Nephron (organoid): Measurements from ENCODE around the gene NGB.

Source experiments
- H3K27ac Mint-ChIP-seq, 3 experiments: 2 replicates each; pipeline ENCODE4 v1.8.0; 2020; ENCODE audit warnings: mixed read lengths in 3 of 3, mild to moderate bottlenecking in 2 of 3, moderate library complexity in 1 of 3
- H3K27me3 Mint-ChIP-seq: 2 replicates; pipeline ENCODE4 v1.8.0; 2021; ENCODE audit warnings: low read depth, mild to moderate bottlenecking, moderate library complexity, mixed read lengths
- H3K36me3 Mint-ChIP-seq: 2 replicates; pipeline ENCODE4 v1.8.0; 2020; ENCODE audit warnings: low read depth, mixed read lengths
- H3K4me1 Mint-ChIP-seq: 2 replicates; pipeline ENCODE4 v1.8.0; 2020; ENCODE audit warnings: mixed read lengths
- H3K4me3 Mint-ChIP-seq, 3 experiments: 2 replicates each; pipeline ENCODE4 v1.8.0; 2020; ENCODE audit warnings: mild to moderate bottlenecking in 3 of 3, mixed read lengths in 3 of 3, moderate library complexity in 2 of 3
- H3K9me3 Mint-ChIP-seq: 2 replicates; pipeline ENCODE4 v1.8.0; 2020; ENCODE audit warnings: mixed read lengths
- TF ChIP-seq, protein P1 (sequence below), 3 experiments: fragments of 200-600 bp; sonication (generic); IDR thresholded peaks; one replicate each; pipeline ENCODE4 v1.5.0; 2021; ENCODE audit warnings: antibody characterized with exemption in 3 of 3; ENCODE audit not compliant: unreplicated experiment in 3 of 3

NGB gene

GRCh38 chr14:77302926-77303325, 31.9 kb upstream of the NGB start:
- Mint-ChIP-seq H3K4me3 (no peak overlapping the region), H3K4me1 (peaks cover 47% of the 10 kb centered on the region), H3K36me3 (peaks cover 28% of the 10 kb centered on the region), H3K9me3 (no peaks in the 10 kb centered on the region), H3K27me3 (no peaks in the 10 kb centered on the region), H3K27ac (no peak overlapping the region)
- TF ChIP-seq, protein P1, sequence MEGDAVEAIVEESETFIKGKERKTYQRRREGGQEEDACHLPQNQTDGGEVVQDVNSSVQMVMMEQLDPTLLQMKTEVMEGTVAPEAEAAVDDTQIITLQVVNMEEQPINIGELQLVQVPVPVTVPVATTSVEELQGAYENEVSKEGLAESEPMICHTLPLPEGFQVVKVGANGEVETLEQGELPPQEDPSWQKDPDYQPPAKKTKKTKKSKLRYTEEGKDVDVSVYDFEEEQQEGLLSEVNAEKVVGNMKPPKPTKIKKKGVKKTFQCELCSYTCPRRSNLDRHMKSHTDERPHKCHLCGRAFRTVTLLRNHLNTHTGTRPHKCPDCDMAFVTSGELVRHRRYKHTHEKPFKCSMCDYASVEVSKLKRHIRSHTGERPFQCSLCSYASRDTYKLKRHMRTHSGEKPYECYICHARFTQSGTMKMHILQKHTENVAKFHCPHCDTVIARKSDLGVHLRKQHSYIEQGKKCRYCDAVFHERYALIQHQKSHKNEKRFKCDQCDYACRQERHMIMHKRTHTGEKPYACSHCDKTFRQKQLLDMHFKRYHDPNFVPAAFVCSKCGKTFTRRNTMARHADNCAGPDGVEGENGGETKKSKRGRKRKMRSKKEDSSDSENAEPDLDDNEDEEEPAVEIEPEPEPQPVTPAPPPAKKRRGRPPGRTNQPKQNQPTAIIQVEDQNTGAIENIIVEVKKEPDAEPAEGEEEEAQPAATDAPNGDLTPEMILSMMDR (IDR thresholded peaks at IDR 0.05; ENCODE audit: unreplicated experiment in 3 of 3), result no peak

GRCh38 chr14:77301103-77301502, 30.1 kb upstream of the NGB start:
- Mint-ChIP-seq H3K36me3 (peaks cover 43% of the 10 kb centered on the region), H3K9me3 (no peaks in the 10 kb centered on the region), H3K4me3 (no peak overlapping the region), H3K27me3 (no peaks in the 10 kb centered on the region), H3K27ac (no peak overlapping the region), H3K4me1 (peaks cover 50% of the 10 kb centered on the region)
- TF ChIP-seq, protein P1 (IDR thresholded peaks at IDR 0.05; ENCODE audit: unreplicated experiment in 3 of 3), result peak; percentile 62 to 76 (median 70)

GRCh38 chr14:77299771-77300170, 28.8 kb upstream of the NGB start:
- Mint-ChIP-seq H3K27ac (no peak overlapping the region), H3K4me3 (no peak overlapping the region), H3K27me3 (no peaks in the 10 kb centered on the region), H3K4me1 (peaks cover 44% of the 10 kb centered on the region), H3K9me3 (no peaks in the 10 kb centered on the region), H3K36me3 (peaks cover 51% of the 10 kb centered on the region)
- TF ChIP-seq, protein P1 (IDR thresholded peaks at IDR 0.05; ENCODE audit: unreplicated experiment in 3 of 3), result no peak

DNA sequence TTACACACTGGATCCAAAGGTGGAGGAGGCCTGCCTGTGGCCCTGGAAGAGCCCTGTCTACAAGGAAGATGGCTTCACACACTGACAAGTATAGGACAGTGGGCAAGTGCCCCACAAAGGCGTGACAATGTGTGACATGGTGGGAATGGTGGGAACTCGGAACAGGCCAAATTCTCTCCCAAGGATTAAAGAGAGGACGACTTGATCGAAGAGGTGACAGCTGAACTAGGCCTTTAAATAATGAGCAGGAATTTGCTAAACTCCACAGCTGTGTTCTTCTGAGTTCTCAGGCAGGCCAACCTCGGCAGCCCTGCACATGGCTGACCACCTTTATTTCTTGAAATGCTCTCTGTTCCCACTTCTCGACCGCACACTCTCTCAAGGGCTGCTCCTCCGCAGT, 25.9 kb upstream of the NGB start:
- Mint-ChIP-seq H3K36me3 (peaks cover 50% of the 10 kb centered on the region), H3K4me1 (peaks cover 33% of the 10 kb centered on the region), H3K27ac (peak overlapping the region in 1 of 3 experiments; percentile 16), H3K27me3 (no peaks in the 10 kb centered on the region), H3K4me3 (no peak overlapping the region), H3K9me3 (no peaks in the 10 kb centered on the region)
- TF ChIP-seq, protein P1 (IDR thresholded peaks at IDR 0.05; ENCODE audit: unreplicated experiment in 3 of 3), result no peak

DNA sequence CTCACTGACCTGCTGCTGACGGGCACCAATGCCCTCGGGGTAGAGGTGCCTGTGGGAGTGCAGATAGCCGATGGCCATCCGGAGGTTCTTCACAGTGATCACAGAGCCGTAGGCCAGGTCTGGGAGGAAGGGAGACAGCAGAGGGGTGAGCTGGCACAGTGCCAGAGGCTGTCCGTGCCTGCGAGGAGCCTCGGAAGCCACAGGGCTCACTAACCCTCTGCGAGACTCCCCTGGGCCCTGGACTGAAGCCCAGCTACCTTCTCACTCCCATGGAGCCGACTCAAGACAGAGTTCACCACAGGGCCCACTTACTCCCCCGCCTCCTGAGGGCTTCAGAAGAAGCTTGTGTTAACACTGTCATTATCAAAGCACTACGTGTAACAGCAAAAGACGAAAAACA, 25.1 kb upstream of the NGB start:
- peak overlapping the region in 1 of 3 experiments; percentile 42 for H3K27ac Mint-ChIP-seq
- peaks cover 30% of the 10 kb centered on the region for H3K4me1 Mint-ChIP-seq
- TF ChIP-seq, protein P1 (IDR thresholded peaks at IDR 0.05; ENCODE audit: unreplicated experiment in 3 of 3), result no peak
- H3K27me3 Mint-ChIP-seq, result no peaks in the 10 kb centered on the region
- peaks cover 50% of the 10 kb centered on the region for H3K36me3 Mint-ChIP-seq
- no peaks in the 10 kb centered on the region for H3K9me3 Mint-ChIP-seq
- no peak overlapping the region for H3K4me3 Mint-ChIP-seq

- TF ChIP-seq, protein P1 (IDR thresholded peaks at IDR 0.05; ENCODE audit: unreplicated experiment in 3 of 3), result no peak
- Mint-ChIP-seq H3K4me3 (no peak overlapping the region), H3K27ac (no peak overlapping the region), H3K36me3 (peaks cover 43% of the 10 kb centered on the region), H3K4me1 (peaks cover 2% of the 10 kb centered on the region), H3K9me3 (no peaks in the 10 kb centered on the region), H3K27me3 (no peaks in the 10 kb centered on the region)
Measured at GRCh38 chr14:77290705-77291104, 19.7 kb upstream of the NGB start.
